Lung (tissue), 12 donors: ENCODE results near the gene TSSK6. TPM values are rescaled to one million over a fixed set of nuclear protein-coding genes. Genes with fewer than 3 reads are reported as not detected.

Experiments used
- ATAC-seq: fragments of 200-7000 bp; cut with Tn5 transposase; one replicate; pipeline ENCODE4 v1.9.1; 2020; ENCODE audit warnings: moderate number of reproducible peaks; ENCODE audit not compliant: insufficient read depth, low FRiP score
- DNase-seq, 3 donors: peaks; one replicate each; pipeline ENCODE4 v3.0.0-alpha.2; 2013 to 2017
- H3K27ac ChIP-seq, 2 donors: one replicate each; pipeline ENCODE4 v1.5.1; 2013; ENCODE audit warnings: mild to moderate bottlenecking in 2 of 2, moderate library complexity in 2 of 2, control low read depth in 1 of 2, inconsistent platforms in 1 of 2, low read depth in 1 of 2, low read length in 1 of 2
- H3K27me3 ChIP-seq, 3 donors: one replicate each; pipeline ENCODE4 v1.5.1; 2013; ENCODE audit warnings: low read length in 2 of 3; ENCODE audit not compliant: control insufficient read depth in 3 of 3, insufficient read depth in 3 of 3
- H3K36me3 ChIP-seq, 4 donors: one replicate each; pipeline ENCODE4 v1.5.1; 2013; ENCODE audit warnings: low read length in 4 of 4, mild to moderate bottlenecking in 1 of 4, moderate library complexity in 1 of 4; ENCODE audit not compliant: control insufficient read depth in 4 of 4, insufficient read depth in 4 of 4
- H3K4me1 ChIP-seq, 5 donors: one replicate each; pipeline ENCODE4 v1.5.1; 2013; ENCODE audit warnings: low read length in 5 of 5, mild to moderate bottlenecking in 2 of 5, moderate library complexity in 1 of 5; ENCODE audit not compliant: control insufficient read depth in 5 of 5, insufficient read depth in 5 of 5
- H3K4me3 ChIP-seq: one replicate; pipeline ENCODE4 v1.5.1; 2013; ENCODE audit warnings: mild to moderate bottlenecking, control low read depth, moderate library complexity
- H3K9ac ChIP-seq, 2 donors: one replicate each; pipeline ENCODE4 v1.5.1; 2013; ENCODE audit warnings: low read length in 2 of 2, control low read depth in 1 of 2; ENCODE audit not compliant: insufficient read depth in 1 of 2
- H3K9me3 ChIP-seq, 4 donors: one replicate each; pipeline ENCODE4 v1.5.1; 2013; ENCODE audit warnings: low read length in 3 of 4, mild to moderate bottlenecking in 1 of 4, moderate library complexity in 1 of 4; ENCODE audit not compliant: control insufficient read depth in 4 of 4, insufficient read depth in 3 of 4
- WGBS, 2 donors: extraction: QIAGEN DNeasy Blood & Tissue Kit; methylation state at CpG; one replicate each; pipeline ENCODE4 v1.1.7; 2013; 5-methylcytosine and 5-hydroxymethylcytosine counted together
- polyA plus RNA-seq, 2 donors: library from polyadenylated mRNA; stranded (reverse); fragments of 200-250 nt; gene quantifications; one replicate each; pipeline ENCODE4 v1.2.1, GENCODE V29; 2013
- total RNA-seq, 2 donors: library from RNA; depleted of rRNA in 1 of 2; stranded (reverse); fragments of >200 nt in 1 of 2; gene quantifications; one replicate each; pipeline ENCODE4 v1.2.1, GENCODE V29; 2014 to 2021
- TF ChIP-seq, protein P1 (sequence below): IDR thresholded peaks from 2 replicates; pipeline ENCODE4 v1.5.1; 2012; ENCODE audit warnings: mild to moderate bottlenecking; ENCODE audit errors: control extremely low read depth, extremely low read depth
- donor health status: control.
- donor health status: control.
- donor health status: Bipolar disorder and iron deficiency.
- donor health status: healthy.
- donor health status: DM: yes; HTN: yes; CAD: no.

The TSSK6 gene
- total and polyA plus RNA-seq, 4 donors, result 0.89 to 3.1 (median 2.0) TPM

DNA sequence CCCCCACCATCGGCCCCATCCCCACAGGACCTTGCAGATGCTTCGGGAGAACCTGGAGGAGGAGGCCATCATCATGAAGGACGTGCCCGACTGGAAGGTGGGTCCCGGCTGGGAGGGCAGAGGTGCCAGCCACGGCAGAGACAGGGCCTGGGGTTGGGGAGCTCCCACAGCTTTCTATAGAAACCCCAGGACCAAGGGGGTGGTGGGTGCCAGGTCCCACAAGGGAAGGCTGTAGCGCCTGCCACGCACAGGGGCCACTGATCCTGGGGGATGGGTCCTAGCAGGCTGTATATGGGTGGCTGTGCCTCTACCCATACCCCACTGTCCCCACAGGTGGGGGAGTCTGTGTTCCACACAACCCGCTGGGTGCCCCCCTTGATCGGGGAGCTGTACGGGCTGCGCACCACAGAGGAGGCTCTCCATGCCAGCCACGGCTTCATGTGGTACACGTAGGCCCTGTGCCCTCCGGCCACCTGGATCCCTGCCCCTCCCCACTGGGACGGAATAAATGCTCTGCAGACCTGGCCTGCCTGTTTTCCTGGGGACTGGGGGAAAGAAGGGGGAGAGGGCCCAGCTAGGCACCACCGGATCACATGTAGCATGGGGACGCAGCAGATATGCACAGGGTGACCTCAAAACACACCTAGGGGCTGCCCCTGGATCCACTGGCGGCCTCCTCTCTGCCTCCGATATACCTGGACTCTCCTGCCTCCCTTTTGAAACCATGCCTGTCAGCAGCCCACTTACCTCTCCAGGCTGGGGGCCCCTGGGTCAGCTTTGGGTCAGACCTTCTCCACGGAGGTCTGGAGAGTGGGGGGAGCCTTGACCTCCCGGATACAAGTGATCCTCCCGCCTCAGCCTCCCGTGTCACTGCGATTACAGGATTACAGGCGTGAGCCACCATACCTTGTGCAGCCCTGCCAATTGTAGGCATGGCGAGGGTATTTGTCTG lies 12.6 kb upstream of the TSSK6 start:
- H3K36me3 ChIP-seq, result peaks cover 0 to 32% (median 4%) of the 10 kb centered on the region in 4 donors
- no peak for ATAC-seq

DNA sequence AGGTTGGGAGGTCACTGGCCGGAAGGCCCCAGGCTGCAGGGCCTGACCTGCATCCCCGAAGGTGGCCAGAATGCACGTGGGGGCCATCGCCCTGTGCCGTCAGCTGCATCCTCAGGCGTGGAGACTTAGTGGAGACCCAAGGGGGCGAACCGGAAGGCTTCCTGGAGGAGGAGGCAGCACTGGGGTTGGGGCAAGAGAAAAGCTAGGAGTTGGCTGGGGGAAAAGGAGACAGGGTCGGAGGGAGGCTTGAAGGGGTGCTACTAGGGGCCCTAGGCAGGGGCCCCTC lies 12.0 kb upstream of the TSSK6 start:
- TF ChIP-seq, protein P1, sequence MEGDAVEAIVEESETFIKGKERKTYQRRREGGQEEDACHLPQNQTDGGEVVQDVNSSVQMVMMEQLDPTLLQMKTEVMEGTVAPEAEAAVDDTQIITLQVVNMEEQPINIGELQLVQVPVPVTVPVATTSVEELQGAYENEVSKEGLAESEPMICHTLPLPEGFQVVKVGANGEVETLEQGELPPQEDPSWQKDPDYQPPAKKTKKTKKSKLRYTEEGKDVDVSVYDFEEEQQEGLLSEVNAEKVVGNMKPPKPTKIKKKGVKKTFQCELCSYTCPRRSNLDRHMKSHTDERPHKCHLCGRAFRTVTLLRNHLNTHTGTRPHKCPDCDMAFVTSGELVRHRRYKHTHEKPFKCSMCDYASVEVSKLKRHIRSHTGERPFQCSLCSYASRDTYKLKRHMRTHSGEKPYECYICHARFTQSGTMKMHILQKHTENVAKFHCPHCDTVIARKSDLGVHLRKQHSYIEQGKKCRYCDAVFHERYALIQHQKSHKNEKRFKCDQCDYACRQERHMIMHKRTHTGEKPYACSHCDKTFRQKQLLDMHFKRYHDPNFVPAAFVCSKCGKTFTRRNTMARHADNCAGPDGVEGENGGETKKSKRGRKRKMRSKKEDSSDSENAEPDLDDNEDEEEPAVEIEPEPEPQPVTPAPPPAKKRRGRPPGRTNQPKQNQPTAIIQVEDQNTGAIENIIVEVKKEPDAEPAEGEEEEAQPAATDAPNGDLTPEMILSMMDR, result no peak
- Histone ChIP-seq H3K27ac (no peak overlapping the region), H3K4me1 (peaks cover 0 to under 1% (median 0%) of the 10 kb centered on the region in 5 donors), H3K36me3 (peaks cover 0 to 32% (median 5%) of the 10 kb centered on the region in 4 donors), H3K9ac (no peak overlapping the region), H3K9me3 (no peaks in the 10 kb centered on the region), H3K27me3 (no peaks in the 10 kb centered on the region), H3K4me3 (no peak overlapping the region)
- DNase-seq, result no peak
- WGBS, 2 donors, result 96 to 98% methylated on average over 9 of the region's 9 CpGs
- ATAC-seq, result no peak

More for the DNA sequence above, 12.6 kb upstream of the TSSK6 start:
- no peak overlapping the region for H3K27ac ChIP-seq
- no peaks in the 10 kb centered on the region for H3K27me3 ChIP-seq
- H3K9me3 ChIP-seq, result no peaks in the 10 kb centered on the region
- H3K4me1 ChIP-seq, result peaks cover 0 to 4% (median 0%) of the 10 kb centered on the region in 5 donors
- no peak overlapping the region for H3K9ac ChIP-seq
- no peak overlapping the region for H3K4me3 ChIP-seq
- DNase-seq, result no peak
- TF ChIP-seq, protein P1, result no peak
- WGBS, 2 donors, result 94 to 96% methylated on average over 27 of the region's 27 CpGs

DNA sequence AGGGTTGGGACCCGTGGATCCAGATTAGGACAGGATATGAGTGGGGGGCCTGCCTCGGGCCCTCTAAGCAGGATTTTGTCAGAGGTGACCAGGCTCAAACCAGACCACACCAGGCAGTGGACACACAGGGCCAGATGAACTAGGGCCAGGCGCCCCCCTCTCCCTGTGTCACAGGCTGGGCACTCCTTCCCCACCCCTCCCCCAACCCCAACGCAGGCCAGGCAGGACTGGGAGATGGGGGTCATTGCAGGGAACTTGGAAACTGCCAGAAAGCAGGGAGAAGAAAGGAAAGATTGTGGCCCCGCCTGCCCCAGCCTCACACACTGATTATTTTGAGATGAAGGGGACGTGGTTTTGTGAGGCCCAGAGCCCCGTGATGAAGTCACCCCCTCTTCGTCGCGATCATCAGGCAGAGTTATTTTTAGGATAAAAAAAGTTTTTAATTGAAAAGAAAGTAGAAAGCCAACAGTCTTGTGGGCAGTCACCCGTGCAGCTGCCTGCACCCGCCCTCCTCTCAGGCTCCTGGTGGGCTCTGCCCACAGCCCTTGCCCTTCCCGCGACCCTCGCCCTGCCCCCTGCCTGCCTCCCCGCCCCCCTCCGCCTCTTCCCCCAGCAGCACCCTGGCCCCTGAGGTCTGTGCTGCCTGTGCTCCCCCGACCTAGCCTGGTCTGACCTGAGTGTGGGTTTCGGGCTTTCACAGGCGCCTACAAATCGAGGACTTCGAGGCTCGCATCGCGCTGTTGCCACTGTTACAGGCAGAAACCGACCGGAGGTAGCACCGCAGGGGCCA lies 11.4 kb upstream of the TSSK6 start:
- DNase-seq (no peak), ATAC-seq (no peak)
- TF ChIP-seq, protein P1, result no peak
- peaks cover 0 to 32% (median 5%) of the 10 kb centered on the region in 4 donors for H3K36me3 ChIP-seq
- no peak overlapping the region for H3K27ac ChIP-seq
- no peak overlapping the region for H3K4me3 ChIP-seq
- H3K9ac ChIP-seq, result no peak overlapping the region
- H3K9me3 ChIP-seq, result no peaks in the 10 kb centered on the region
- H3K4me1 ChIP-seq, result no peaks in the 10 kb centered on the region
- H3K27me3 ChIP-seq, result no peaks in the 10 kb centered on the region
- WGBS, 2 donors, result 80 to 88% methylated on average over 28 of the region's 28 CpGs
